SJSA1 (cell line): ENCODE measurements around the gene ACTR10. TPM values are rescaled to one million over a fixed set of nuclear protein-coding genes. Genes with fewer than 3 reads are reported as not detected.
A peak's percentile ranks its signal among the peaks of the same experiment; 100 is the strongest.
"Not testable (repeated sequence)": the region's sequence is repeated elsewhere in the genome, so short reads cannot be mapped to it uniquely, and the experiment has no call there.

ENCODE experiments used
- DNase-seq, 2 experiments: peaks; one replicate each; pipeline ENCODE4 v3.0.0-alpha.2; 2015 to 2020; ENCODE audit warnings: low spot score in 2 of 2, low read depth in 1 of 2
- H3K27ac ChIP-seq: fragments of 250-450 bp; sonication (Bioruptor Pico); 2 replicates; pipeline ENCODE4 v1.5.1; 2020; ENCODE audit warnings: mild to moderate bottlenecking, moderate library complexity
- H3K27me3 ChIP-seq: fragments of 250-450 bp; sonication (Bioruptor Pico); replicated peaks from 2 replicates; pipeline ENCODE4 v1.5.1; 2020; ENCODE audit warnings: mild to moderate bottlenecking, moderate library complexity
- H3K36me3 ChIP-seq: fragments of 250-450 bp; sonication (Bioruptor Pico); 2 replicates; pipeline ENCODE4 v1.5.1; 2020; ENCODE audit warnings: mild to moderate bottlenecking
- H3K4me1 ChIP-seq: fragments of 250-450 bp; sonication (Bioruptor Pico); replicated peaks from 2 replicates; pipeline ENCODE4 v1.6.1; 2021; ENCODE audit warnings: mild to moderate bottlenecking
- H3K4me3 ChIP-seq: fragments of 250-450 bp; sonication (Bioruptor Pico); 2 replicates; pipeline ENCODE4 v1.5.1; 2020; ENCODE audit warnings: mild to moderate bottlenecking
- H3K9me3 ChIP-seq: fragments of 250-450 bp; sonication (Bioruptor Pico); replicated peaks from 2 replicates; pipeline ENCODE4 v1.5.1; 2020; ENCODE audit warnings: mild to moderate bottlenecking
- total RNA-seq: library from RNA; depleted of rRNA; stranded (reverse); fragments of >200 nt; shearing (Covaris generic); gene quantifications from 2 replicates; pipeline ENCODE4 v1.2.3, GENCODE V29; 2014

The ACTR10 gene
- total RNA-seq, 1 experiment from 2014 or later: 82.6 TPM

GRCh38 chr14:58243790-58244555 lies 44.0 kb downstream of the ACTR10 start:
- H3K27me3 ChIP-seq: no peaks in the 10 kb centered on the region
- peaks cover 11% of the 10 kb centered on the region; the same call in 1 of the 2 replicates for H3K4me1 ChIP-seq
- no peaks in the 10 kb centered on the region for H3K9me3 ChIP-seq
- no peak for DNase-seq
- H3K36me3 ChIP-seq: peaks cover 24% of the 10 kb centered on the region
- H3K4me3 ChIP-seq: peak overlapping the region; percentile 69
- peak overlapping the region; percentile 8 for H3K27ac ChIP-seq

GRCh38 chr14:58244556-58245387 lies 44.8 kb downstream of the ACTR10 start, which contains the start of gene PSMA3:
Gene PSMA3, plus strand, starts transcription at chr14:58244843. Its CDS starts 78 bp downstream, at chr14:58244921.
- DNase-seq: peak; percentile 94 to 96
- H3K27ac ChIP-seq: peak within 1 kb of the TSS; percentile 95
- H3K36me3 ChIP-seq: peaks cover 32% of the 10 kb centered on the region
- peaks cover 5% of the 10 kb centered on the region; the same call in 1 of the 2 replicates for H3K4me1 ChIP-seq
- no peaks in the 10 kb centered on the region for H3K9me3 ChIP-seq
- H3K4me3 ChIP-seq: peak within 1 kb of the TSS; percentile 69
- no peaks in the 10 kb centered on the region for H3K27me3 ChIP-seq

DNA sequence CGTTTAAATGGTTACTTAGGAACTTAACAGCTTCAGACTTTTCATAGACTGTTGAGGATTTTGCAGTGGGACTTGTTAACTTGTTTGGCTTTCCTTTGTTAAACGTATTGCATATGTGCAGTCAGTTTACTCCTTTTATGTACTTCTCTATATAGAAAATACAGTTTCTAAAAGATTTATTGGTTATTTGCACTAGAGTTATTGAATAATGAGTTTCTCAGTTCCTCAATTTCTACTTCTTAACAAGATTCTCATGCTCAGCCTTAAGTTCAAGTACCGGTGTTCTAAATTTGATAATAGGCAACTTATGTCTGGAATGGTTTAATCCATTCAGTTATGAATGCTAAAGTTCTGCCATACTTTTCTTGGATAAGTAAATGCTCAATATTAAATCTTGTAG lies 45.6 kb downstream of the ACTR10 start:
- peaks cover 5% of the 10 kb centered on the region; the same call in 1 of the 2 replicates for H3K4me1 ChIP-seq

GRCh38 chr14:58249611-58250010 lies 49.7 kb downstream of the ACTR10 start:
- Histone ChIP-seq H3K27me3 (no peaks in the 10 kb centered on the region), H3K36me3 (peaks cover 76% of the 10 kb centered on the region), H3K4me3 (no peak overlapping the region), H3K27ac (no peak overlapping the region), H3K4me1 (peaks cover 5% of the 10 kb centered on the region; the same call in 1 of the 2 replicates), H3K9me3 (no peaks in the 10 kb centered on the region)
- DNase-seq: no peak

More for the DNA sequence above, 45.6 kb downstream of the ACTR10 start:
- DNase-seq: peak in 1 of 2 experiments; percentile 7
- peaks cover 39% of the 10 kb centered on the region for H3K36me3 ChIP-seq
- H3K9me3 ChIP-seq: no peaks in the 10 kb centered on the region
- H3K27ac ChIP-seq: peak overlapping the region; percentile 95
- no peaks in the 10 kb centered on the region for H3K27me3 ChIP-seq
- H3K4me3 ChIP-seq: peak overlapping the region; percentile 69

DNA sequence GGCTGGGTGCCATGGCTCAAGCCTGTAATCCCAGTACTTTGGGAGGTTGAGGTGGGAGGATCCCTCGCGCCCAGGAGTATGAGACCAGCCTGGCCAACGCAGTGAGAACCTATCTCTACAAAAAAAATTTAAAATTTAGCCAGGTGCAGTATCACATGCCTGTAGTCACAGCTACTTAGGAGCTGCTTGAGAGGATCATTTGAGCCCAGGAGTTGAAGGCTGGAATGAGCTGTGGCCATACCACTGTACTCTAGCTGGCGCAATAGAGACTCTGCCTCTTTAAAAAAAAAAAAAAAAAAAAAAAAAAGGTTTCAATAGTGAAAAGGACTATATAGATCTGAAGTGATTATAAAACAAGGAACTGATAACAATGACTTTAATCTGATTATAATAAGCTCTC lies 58.2 kb downstream of the ACTR10 start:
- H3K9me3 ChIP-seq: no peaks in the 10 kb centered on the region
- DNase-seq: no peak
- peaks cover 82% of the 10 kb centered on the region for H3K36me3 ChIP-seq
- no peak overlapping the region for H3K4me3 ChIP-seq
- no peaks in the 10 kb centered on the region for H3K4me1 ChIP-seq
- no peaks in the 10 kb centered on the region for H3K27me3 ChIP-seq
- no peak overlapping the region for H3K27ac ChIP-seq

- H3K4me3 ChIP-seq, H3K27ac ChIP-seq, H3K9me3 ChIP-seq, DNase-seq, H3K27me3 ChIP-seq, H3K4me1 ChIP-seq: not testable (repeated sequence)
- H3K36me3 ChIP-seq: peaks cover 94% of the 10 kb centered on the region
Measured at GRCh38 chr14:58262005-58262404, 62.1 kb downstream of the ACTR10 start.

- no peaks in the 10 kb centered on the region for H3K4me1 ChIP-seq
- H3K4me3 ChIP-seq: no peak overlapping the region
- peaks cover 94% of the 10 kb centered on the region for H3K36me3 ChIP-seq
- H3K9me3 ChIP-seq: no peaks in the 10 kb centered on the region
- no peaks in the 10 kb centered on the region for H3K27me3 ChIP-seq
- H3K27ac ChIP-seq: no peak overlapping the region
- DNase-seq: no peak
Measured at GRCh38 chr14:58265401-58265800, 65.5 kb downstream of the ACTR10 start.

GRCh38 chr14:58270628-58271027 lies 70.7 kb downstream of the ACTR10 start:
- H3K4me1 ChIP-seq: no peaks in the 10 kb centered on the region
- no peaks in the 10 kb centered on the region for H3K27me3 ChIP-seq
- H3K4me3 ChIP-seq: no peak overlapping the region
- no peak for DNase-seq
- peaks cover 88% of the 10 kb centered on the region for H3K36me3 ChIP-seq
- no peaks in the 10 kb centered on the region for H3K9me3 ChIP-seq
- no peak overlapping the region for H3K27ac ChIP-seq

GRCh38 chr14:58272588-58273372 lies 72.8 kb downstream of the ACTR10 start:
- no peaks in the 10 kb centered on the region for H3K9me3 ChIP-seq
- H3K27ac ChIP-seq: peak overlapping the region; percentile 19; the same call in 1 of the 2 replicates
- DNase-seq: no peak
- no peak overlapping the region for H3K4me3 ChIP-seq
- peaks cover 83% of the 10 kb centered on the region for H3K36me3 ChIP-seq
- no peaks in the 10 kb centered on the region for H3K27me3 ChIP-seq
- H3K4me1 ChIP-seq: no peaks in the 10 kb centered on the region

- Histone ChIP-seq H3K4me1 (no peaks in the 10 kb centered on the region), H3K4me3 (no peak overlapping the region), H3K9me3 (no peaks in the 10 kb centered on the region), H3K36me3 (peaks cover 81% of the 10 kb centered on the region), H3K27ac (no peak overlapping the region), H3K27me3 (no peaks in the 10 kb centered on the region)
- no peak for DNase-seq
Measured at GRCh38 chr14:58274881-58275280, 74.9 kb downstream of the ACTR10 start.

DNA sequence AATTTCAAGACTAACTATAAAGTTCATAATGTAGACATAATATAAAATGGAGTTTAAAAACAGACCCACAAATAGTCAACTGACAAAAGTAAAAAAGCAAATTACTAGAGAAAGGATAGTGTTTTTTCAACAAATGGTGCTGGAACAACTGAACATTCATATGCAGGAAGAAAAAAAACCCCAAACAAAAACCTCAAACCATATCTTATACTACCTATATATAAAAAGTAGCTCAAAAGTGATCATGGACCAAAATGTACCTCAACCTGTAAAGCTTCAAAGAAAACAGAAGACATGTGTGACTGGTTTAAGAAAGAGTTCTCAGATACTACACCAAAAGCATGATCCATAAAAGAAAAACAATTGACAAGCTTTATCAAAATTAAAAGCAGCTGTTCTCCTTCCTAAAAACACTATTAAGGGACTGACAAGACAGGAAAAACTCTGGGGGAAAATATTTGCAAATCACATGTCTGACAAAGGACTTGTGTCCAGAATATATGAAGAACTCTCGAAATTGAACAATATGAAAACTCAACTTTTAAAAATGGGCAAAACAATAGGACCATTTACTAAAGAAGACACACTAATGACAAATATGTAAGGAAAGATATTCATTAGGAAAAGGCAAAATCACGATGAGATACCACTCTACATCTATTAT lies 75.7 kb downstream of the ACTR10 start:
- peaks cover 79% of the 10 kb centered on the region for H3K36me3 ChIP-seq
- H3K27ac ChIP-seq: no peak overlapping the region

GRCh38 chr14:58276208-58276607 lies 76.3 kb downstream of the ACTR10 start:
- no peak overlapping the region for H3K27ac ChIP-seq

More for the DNA sequence above, 75.7 kb downstream of the ACTR10 start:
- Histone ChIP-seq H3K4me1 (no peaks in the 10 kb centered on the region; the same call in 1 of the 2 replicates), H3K27me3 (no peaks in the 10 kb centered on the region), H3K9me3 (no peaks in the 10 kb centered on the region), H3K4me3 (no peak overlapping the region)
- no peak for DNase-seq

GRCh38 chr14:58278177-58278576 lies 78.2 kb downstream of the ACTR10 start:
- H3K27ac ChIP-seq: no peak overlapping the region
- DNase-seq: no peak
- no peak overlapping the region for H3K4me3 ChIP-seq
- peaks cover 67% of the 10 kb centered on the region for H3K36me3 ChIP-seq
- no peaks in the 10 kb centered on the region for H3K27me3 ChIP-seq
- H3K4me1 ChIP-seq: peaks cover 14% of the 10 kb centered on the region
- H3K9me3 ChIP-seq: no peaks in the 10 kb centered on the region

More at GRCh38 chr14:58276208-58276607, 76.3 kb downstream of the ACTR10 start:
- no peak overlapping the region for H3K4me3 ChIP-seq
- H3K36me3 ChIP-seq: peaks cover 79% of the 10 kb centered on the region
- no peak for DNase-seq
- H3K9me3 ChIP-seq: no peaks in the 10 kb centered on the region
- no peaks in the 10 kb centered on the region for H3K27me3 ChIP-seq
- peaks cover 4% of the 10 kb centered on the region; the same call in 1 of the 2 replicates for H3K4me1 ChIP-seq
